B cell (primary cell): Measurements from ENCODE around the gene RABGAP1L. TPM values are rescaled to one million over a fixed set of nuclear protein-coding genes. Genes with fewer than 3 reads are reported as not detected.

Source experiments
- ATAC-seq: fragments of 200-7000 bp; cut with Tn5 transposase; one replicate; pipeline ENCODE4 v1.10.0; 2021; ENCODE audit warnings: low read depth, mild to moderate bottlenecking, moderate number of reproducible peaks, moderate library complexity
- CTCF ChIA-PET: fragments of 350-600 bp; sonication (Branson Sonifier 250); formaldehyde crosslinking; loops from one replicate; lab custom pipeline; 2021; ENCODE audit warnings: antibody characterized with exemption, inconsistent platforms; lab: Charles Lee
- POLR2A ChIA-PET: fragments of 350-600 bp; sonication (Branson Sonifier 250); formaldehyde crosslinking; loops from one replicate; lab custom pipeline; 2021; ENCODE audit warnings: antibody characterized with exemption; lab: Charles Lee
- DNase-seq: peaks from one replicate; pipeline ENCODE4 v3.0.0; 2013
- H2AFZ ChIP-seq: 2 replicates; pipeline ENCODE4 v1.6.1; 2012; ENCODE audit warnings: mild to moderate bottlenecking, low read depth, low read length; ENCODE audit not compliant: insufficient read depth, poor library complexity, severe bottlenecking
- H3K27ac ChIP-seq, 2 donors: 1 replicate in 1 of 2; 2 replicates in 1 of 2; pipeline ENCODE4 v1.5.1; 2012 to 2013; ENCODE audit warnings: low read length in 2 of 2, mild to moderate bottlenecking in 2 of 2, moderate library complexity in 1 of 2
- H3K27me3 ChIP-seq, 4 experiments: fragments of 200-600 bp in 1 of 4; sonication (generic) in 1 of 4; replicated peaks in 1 of 4; 1 replicate in 2 of 4; 2 replicates in 2 of 4; pipeline versions ENCODE4 v1.6.1 to v1.7.0; 2013 to 2016; ENCODE audit warnings: low read length in 3 of 4, mild to moderate bottlenecking in 2 of 4, mixed read lengths in 1 of 4, moderate library complexity in 1 of 4; ENCODE audit not compliant: insufficient read depth in 4 of 4, control insufficient read depth in 3 of 4; ENCODE audit errors: control extremely low read depth in 1 of 4
- H3K36me3 ChIP-seq, 2 experiments: replicated peaks in 1 of 2; 1 replicate in 1 of 2; 2 replicates in 1 of 2; pipeline versions ENCODE4 v1.6.1 to v1.7.1; 2013; ENCODE audit warnings: low read length in 1 of 2; ENCODE audit not compliant: insufficient read depth in 2 of 2, control insufficient read depth in 1 of 2; ENCODE audit errors: control extremely low read depth in 1 of 2, extremely low read depth in 1 of 2
- H3K4me1 ChIP-seq, 2 donors: fragments of 200-600 bp in 1 of 2; sonication (generic) in 1 of 2; 1 replicate in 1 of 2; 2 replicates in 1 of 2; pipeline versions ENCODE4 v1.5.1 to v1.6.1; 2013 to 2017; ENCODE audit warnings: low read length in 2 of 2; ENCODE audit not compliant: control insufficient read depth in 2 of 2, insufficient read depth in 2 of 2
- H3K4me2 ChIP-seq: replicated peaks from 2 replicates; pipeline ENCODE3; 2012; ENCODE audit warnings: mild to moderate bottlenecking, low read depth, low read length; ENCODE audit not compliant: poor library complexity, severe bottlenecking
- H3K4me3 ChIP-seq, 5 experiments: fragments of 200-600 bp in 1 of 5; sonication (generic) in 1 of 5; 1 replicate in 3 of 5; 2 replicates in 2 of 5; pipeline versions ENCODE4 v1.5.1 to v1.7.0; 2011 to 2016; ENCODE audit warnings: low read length in 4 of 5, mild to moderate bottlenecking in 4 of 5, low read depth in 2 of 5, control low read depth in 1 of 5, moderate library complexity in 1 of 5; ENCODE audit not compliant: insufficient read depth in 1 of 5; ENCODE audit errors: control extremely low read depth in 1 of 5, extremely low read depth in 1 of 5
- H3K79me2 ChIP-seq: fragments of 200-600 bp; sonication (generic); one replicate; pipeline ENCODE4 v1.6.0; 2016; ENCODE audit warnings: low read length; ENCODE audit not compliant: control insufficient read depth, insufficient read depth
- H3K9ac ChIP-seq: fragments of 200-600 bp; sonication (generic); 2 replicates; pipeline ENCODE4 v1.6.1; 2017; ENCODE audit warnings: mild to moderate bottlenecking, low read length, moderate library complexity
- H3K9me3 ChIP-seq, 3 donors: one replicate each; pipeline versions ENCODE4 v1.6.1 to v1.7.1; 2013; ENCODE audit warnings: low read length in 2 of 3; ENCODE audit not compliant: control insufficient read depth in 2 of 3, insufficient read depth in 1 of 3; ENCODE audit errors: control extremely low read depth in 1 of 3
- H4K20me1 ChIP-seq: 2 replicates; pipeline ENCODE4 v1.6.0; 2012; ENCODE audit warnings: mild to moderate bottlenecking, low read length; ENCODE audit not compliant: insufficient read depth, control insufficient read depth, poor library complexity, severe bottlenecking
- H3K27ac Mint-ChIP-seq: one replicate; pipeline ENCODE4 v1.8.0; 2021; ENCODE audit warnings: mixed read lengths
- H3K27me3 Mint-ChIP-seq: one replicate; pipeline ENCODE4 v1.8.0; 2021; ENCODE audit warnings: mixed read lengths
- H3K4me1 Mint-ChIP-seq: one replicate; pipeline ENCODE4 v1.8.0; 2021; ENCODE audit warnings: mixed read lengths
- H3K4me3 Mint-ChIP-seq: one replicate; pipeline ENCODE4 v1.8.0; 2021; ENCODE audit warnings: mixed read lengths
- H3K9me3 Mint-ChIP-seq: one replicate; pipeline ENCODE4 v1.8.0; 2022; ENCODE audit warnings: mixed read lengths; ENCODE audit not compliant: insufficient read depth
- CTCF ChIP-seq: fragments of 200-600 bp; IDR thresholded peaks from one replicate; pipeline ENCODE4 v1.8.0; 2022; ENCODE audit warnings: antibody characterized with exemption, mild to moderate bottlenecking
- EZH2 ChIP-seq: IDR thresholded peaks from 2 replicates; pipeline ENCODE4 v1.6.1; 2012; ENCODE audit warnings: borderline replicate concordance, low read depth, mild to moderate bottlenecking, moderate library complexity, low read length; ENCODE audit not compliant: insufficient read depth, poor library complexity, severe bottlenecking
- WGBS: methylation state at CpG from one replicate; pipeline ENCODE4 v1.1.5; 2013; ENCODE audit warnings: missing lambda C conversion rate; ENCODE audit not compliant: insufficient coverage; 5-methylcytosine and 5-hydroxymethylcytosine counted together
- intact Hi-C: fragments of 100-400 bp; cut with micrococcal nuclease; formaldehyde crosslinking; loops from one replicate; pipeline ENCODE4 v1.10.0; 2022
- polyA plus RNA-seq: library from polyadenylated mRNA; depleted of rRNA; stranded (reverse); fragments of >200 nt; gene quantifications from 2 replicates; pipeline ENCODE4 v1.2.3, GENCODE V29; 2012
- total RNA-seq, 2 donors: library from RNA; stranded (reverse); fragments of 120-200 nt in 1 of 2; gene quantifications; 1 replicate in 1 of 2; 2 replicates in 1 of 2; pipeline versions ENCODE4 v1.2.3 to v1.2.4, GENCODE V29; 2013 to 2022

Gene RABGAP1L
- total and polyA plus RNA-seq, 2 donors (not counting 1 experiment from before 2014, with no cell fraction given), result 34.9 to 159 TPM

GRCh38 chr1:174700775-174701174 is 541.5 kb downstream of the RABGAP1L start:
- Histone ChIP-seq H3K4me3 (no peak overlapping the region), H3K9me3 (no peaks in the 10 kb centered on the region), H3K79me2 (no peaks in the 10 kb centered on the region), H3K4me2 (no peak overlapping the region), H3K9ac (no peak overlapping the region), H3K4me1 (peaks cover 0 to 4% of the 10 kb centered on the region in 2 donors), H4K20me1 (no peaks in the 10 kb centered on the region), H3K36me3 (peaks cover 0 to 9% of the 10 kb centered on the region in 2 experiments), H2AFZ (no peak overlapping the region), H3K27me3 (no peaks in the 10 kb centered on the region), H3K27ac (no peak overlapping the region)
- DNase-seq (no peak), ATAC-seq (no peak)
- Mint-ChIP-seq H3K27me3 (no peaks in the 10 kb centered on the region), H3K4me1 (peaks cover 6% of the 10 kb centered on the region), H3K27ac (no peak overlapping the region), H3K4me3 (no peak overlapping the region), H3K9me3 (no peaks in the 10 kb centered on the region)
- 100% methylated on average over 1 of the region's 3 CpGs for WGBS
- intact Hi-C loops, result no loop called here
- POLR2A ChIA-PET, result no interaction called here
- CTCF ChIA-PET, result interaction anchor here (0.6 to 1.4 kb wide), 3 partner anchors 23 to 441 kb away, joined by 3 to 5 read pairs (median 3); no protein-coding TSS in a partner anchor
- TF ChIP-seq EZH2 (no peak), CTCF (no peak)

GRCh38 chr1:174701565-174701964 is 542.2 kb downstream of the RABGAP1L start:
- H3K79me2 ChIP-seq, result no peaks in the 10 kb centered on the region
- no peaks in the 10 kb centered on the region for H4K20me1 ChIP-seq
- no peak overlapping the region for H3K4me3 ChIP-seq
- H3K27ac ChIP-seq, result no peak overlapping the region
- no peaks in the 10 kb centered on the region for H3K9me3 Mint-ChIP-seq
- H3K4me2 ChIP-seq, result no peak overlapping the region
- no CpG with 5 or more reads among the region's 2 CpGs for WGBS
- peaks cover 0 to 6% of the 10 kb centered on the region in 2 experiments for H3K36me3 ChIP-seq
- peaks cover 0 to 4% of the 10 kb centered on the region in 2 donors for H3K4me1 ChIP-seq
- no peak overlapping the region for H3K27ac Mint-ChIP-seq
- H3K27me3 Mint-ChIP-seq, result no peaks in the 10 kb centered on the region
- TF ChIP-seq EZH2 (no peak), CTCF (no peak)
- H3K9me3 ChIP-seq, result no peaks in the 10 kb centered on the region
- H3K9ac ChIP-seq, result no peak overlapping the region
- H3K4me1 Mint-ChIP-seq, result peaks cover 6% of the 10 kb centered on the region
- intact Hi-C loops, result no loop called here
- ChIA-PET CTCF (interaction anchor here (0.6 kb wide), 1 partner anchor 442 kb away, joined by 3 read pairs; no protein-coding TSS in a partner anchor), POLR2A (no interaction called here)
- ATAC-seq (no peak), DNase-seq (no peak)
- no peaks in the 10 kb centered on the region for H3K27me3 ChIP-seq
- H3K4me3 Mint-ChIP-seq, result no peak overlapping the region
- no peak overlapping the region for H2AFZ ChIP-seq
